SK-N-SH (cell line): Measurements from ENCODE around the gene WFDC12. TPM values are rescaled to one million over a fixed set of nuclear protein-coding genes. Genes with fewer than 3 reads are reported as not detected.
A peak's percentile ranks its signal among the peaks of the same experiment; 100 is the strongest.

Source experiments
- CTCF ChIA-PET: fragments of 300-600, 350-600 bp; formaldehyde crosslinking; extraction: SDS; loops from one replicate; lab custom pipeline; 2021; lab: Yijun Ruan, JAX
- POLR2A ChIA-PET: fragments of 350-600 bp; sonication (Branson Sonifier 250); formaldehyde crosslinking; extraction: SDS; loops from one replicate; lab custom pipeline; 2020; ENCODE audit warnings: antibody characterized with exemption, inconsistent platforms; lab: Yijun Ruan, JAX
- DNase-seq: peaks from one replicate; pipeline ENCODE4 v3.0.0; 2012
- H2AFZ ChIP-seq: fragments of 200-600 bp; sonication (generic); 2 replicates; pipeline ENCODE4 v1.8.1; 2016; ENCODE audit warnings: antibody characterized with exemption, mild to moderate bottlenecking, low read depth
- H3F3A ChIP-seq: fragments of 200-600 bp; sonication (generic); replicated peaks from 2 replicates; pipeline ENCODE3; 2016; ENCODE audit warnings: antibody characterized with exemption, mild to moderate bottlenecking; ENCODE audit not compliant: insufficient read depth
- H3K27ac ChIP-seq, 2 experiments: fragments of 200-500 bp in 1 of 2; fragments of 200-600 bp in 1 of 2; sonication (Bioruptor generic) in 1 of 2; sonication (generic), shearing (Covaris generic) in 1 of 2; 2 replicates each; pipeline versions ENCODE4 v1.5.1 to v1.6.1; 2014 to 2016; ENCODE audit warnings: low read depth in 2 of 2, inconsistent platforms in 1 of 2, low read length in 1 of 2, mild to moderate bottlenecking in 1 of 2, mixed read lengths in 1 of 2
- H3K27me3 ChIP-seq: fragments of 200-600 bp; sonication (generic), shearing (Covaris generic); 2 replicates; pipeline ENCODE4 v1.6.1; 2016; ENCODE audit warnings: mixed run types; ENCODE audit not compliant: insufficient read depth
- H3K36me3 ChIP-seq, 2 experiments: fragments of 200-500 bp in 1 of 2; fragments of 200-600 bp in 1 of 2; sonication (Bioruptor generic) in 1 of 2; sonication (generic) in 1 of 2; replicated peaks in 1 of 2; 2 replicates each; pipeline versions ENCODE3 to v1.5.1; 2014 to 2016; ENCODE audit warnings: low read length in 1 of 2, mild to moderate bottlenecking in 1 of 2; ENCODE audit not compliant: insufficient read depth in 2 of 2, control insufficient read depth in 1 of 2
- H3K4me1 ChIP-seq, 2 experiments: fragments of 200-500 bp in 1 of 2; fragments of 200-600 bp in 1 of 2; sonication (Bioruptor generic) in 1 of 2; sonication (generic), shearing (Covaris generic) in 1 of 2; 2 replicates each; pipeline versions ENCODE4 v1.5.1 to v1.6.1; 2014 to 2016; ENCODE audit warnings: low read depth in 1 of 2, low read length in 1 of 2, mixed run types in 1 of 2; ENCODE audit not compliant: insufficient read depth in 2 of 2, control insufficient read depth in 1 of 2
- H3K4me2 ChIP-seq: fragments of 200-600 bp; sonication (generic), shearing (Covaris generic); 2 replicates; pipeline ENCODE4 v1.6.1; 2017; ENCODE audit warnings: mixed run types
- H3K4me3 ChIP-seq, 2 experiments: fragments of 200-500 bp in 1 of 2; fragments of 200-600 bp in 1 of 2; sonication (Bioruptor generic) in 1 of 2; sonication (generic), shearing (Covaris generic) in 1 of 2; 2 replicates each; pipeline versions ENCODE4 v1.5.1 to v1.8.1; 2014 to 2016; ENCODE audit warnings: low read depth in 2 of 2, inconsistent platforms in 1 of 2, low read length in 1 of 2, mild to moderate bottlenecking in 1 of 2, mixed read lengths in 1 of 2, moderate library complexity in 1 of 2
- H3K79me2 ChIP-seq: fragments of 200-600 bp; sonication (generic); 2 replicates; pipeline ENCODE4 v1.8.1; 2017; ENCODE audit warnings: mild to moderate bottlenecking; ENCODE audit not compliant: insufficient read depth
- H3K9ac ChIP-seq: fragments of 200-600 bp; sonication (generic); 2 replicates; pipeline ENCODE4 v1.6.1; 2017; ENCODE audit warnings: mixed run types
- H3K9me2 ChIP-seq: fragments of 200-600 bp; sonication (generic); 2 replicates; pipeline ENCODE4 v1.6.1; 2017; ENCODE audit warnings: mixed run types
- H3K9me3 ChIP-seq: fragments of 200-600 bp; sonication (generic); 2 replicates; pipeline ENCODE4 v1.6.1; 2017; ENCODE audit warnings: mixed run types, mild to moderate bottlenecking, moderate library complexity
- H4K20me1 ChIP-seq: fragments of 200-600 bp; sonication (generic); 2 replicates; pipeline ENCODE4 v1.6.1; 2017; ENCODE audit warnings: mild to moderate bottlenecking, mixed run types; ENCODE audit not compliant: insufficient read depth
- CTCF ChIP-seq: fragments of 200-600 bp; sonication (generic); IDR thresholded peaks from 2 replicates; pipeline ENCODE4 v1.6.1; 2017; ENCODE audit warnings: antibody characterized with exemption, mild to moderate bottlenecking, moderate library complexity
- EP300 ChIP-seq, 2 experiments: IDR thresholded peaks; 2 replicates each; pipeline versions ENCODE4 v1.4.0 to v1.6.1; 2012; ENCODE audit warnings: borderline replicate concordance in 1 of 2, low read depth in 1 of 2, low read length in 1 of 2
- FOXM1 ChIP-seq: IDR thresholded peaks from 2 replicates; pipeline ENCODE4 v1.4.0; 2012; ENCODE audit warnings: low read depth, mild to moderate bottlenecking
- GABPA ChIP-seq: IDR thresholded peaks from 2 replicates; pipeline ENCODE4 v1.4.0; 2012; ENCODE audit warnings: low read depth, mild to moderate bottlenecking
- JUND ChIP-seq: IDR thresholded peaks from 2 replicates; pipeline ENCODE4 v1.4.0; 2012
- NFIC ChIP-seq: IDR thresholded peaks from 2 replicates; pipeline ENCODE4 v1.4.0; 2012; ENCODE audit warnings: borderline replicate concordance
- NRF1 ChIP-seq: IDR thresholded peaks from 2 replicates; pipeline ENCODE4 v1.6.1; 2012; ENCODE audit warnings: low read depth, mild to moderate bottlenecking, low read length
- POLR2AphosphoS5 ChIP-seq: IDR thresholded peaks from 2 replicates; pipeline ENCODE4 v1.6.1; 2012; ENCODE audit warnings: low read depth, low read length
- RAD21 ChIP-seq: IDR thresholded peaks from 2 replicates; pipeline ENCODE4 v1.6.1; 2012; ENCODE audit warnings: mild to moderate bottlenecking, low read length
- REST ChIP-seq: IDR thresholded peaks from 2 replicates; pipeline ENCODE4 v1.6.1; 2012; ENCODE audit warnings: mild to moderate bottlenecking, low read depth, low read length, moderate library complexity
- RXRA ChIP-seq: IDR thresholded peaks from 2 replicates; pipeline ENCODE4 v1.4.0; 2012; ENCODE audit warnings: low read depth, mild to moderate bottlenecking, borderline replicate concordance
- SMC3 ChIP-seq: IDR thresholded peaks from 2 replicates; pipeline ENCODE4 v1.6.1; 2012; ENCODE audit warnings: low read depth, low read length, improper control_type of control experiment
- WGBS: methylation state at CpG from one replicate; pipeline ENCODE4 v1.1.6; 2017; ENCODE audit warnings: low lambda C conversion rate; 5-methylcytosine and 5-hydroxymethylcytosine counted together
- polyA plus RNA-seq, 3 experiments: library from polyadenylated mRNA; depleted of rRNA; stranded (reverse); fragments of >200 nt; gene quantifications; 2 replicates each; pipeline ENCODE4 v1.2.3, GENCODE V29; 2012

WFDC12 gene
- polyA plus RNA-seq, 1 of the 3 experiments (the other 2 are of a cell fraction) = not detected

- Histone ChIP-seq H3K79me2 (no peaks in the 10 kb centered on the region), H3K9me3 (no peaks in the 10 kb centered on the region), H3K9ac (no peak overlapping the region), H3K4me3 (no peak overlapping the region), H3K27me3 (no peaks in the 10 kb centered on the region), H4K20me1 (no peaks in the 10 kb centered on the region), H3K27ac (no peak overlapping the region), H2AFZ (no peak overlapping the region), H3K4me2 (no peak overlapping the region), H3K9me2 (no peaks in the 10 kb centered on the region), H3F3A (no peaks in the 10 kb centered on the region), H3K36me3 (no peaks in the 10 kb centered on the region), H3K4me1 (no peaks in the 10 kb centered on the region)
- no peak for DNase-seq
- ChIA-PET POLR2A (no interaction called here), CTCF (interaction anchor here (0.6 to 13.3 kb wide), 15 partner anchors 9 to 658 kb away, joined by 3 to 158 read pairs (median 5); no protein-coding TSS in a partner anchor)
- TF ChIP-seq FOXM1 (no peak), RXRA (no peak), GABPA (no peak), REST (no peak), POLR2AphosphoS5 (no peak), EP300 (IDR thresholded peaks at IDR 0.05; ENCODE audit: borderline replicate concordance in 1 of 2, low read depth in 1 of 2, low read length in 1 of 2) (no peak), NFIC (no peak), JUND (no peak)
These were observed 11.5 kb downstream of the WFDC12 start for GRCh38 chr20:45112754-45113153.

GRCh38 chr20:45111799-45112471, 12.3 kb downstream of the WFDC12 start:
- no peak overlapping the region for H3K4me2 ChIP-seq
- H3K4me3 ChIP-seq = no peak overlapping the region; a peak in 1 of 4 replicates
- H2AFZ ChIP-seq = no peak overlapping the region
- no peaks in the 10 kb centered on the region for H3K9me3 ChIP-seq
- no peaks in the 10 kb centered on the region for H3K27me3 ChIP-seq
- WGBS = 62% methylated on average over 17 of the region's 17 CpGs
- H3K9ac ChIP-seq = no peak overlapping the region
- H3F3A ChIP-seq = no peaks in the 10 kb centered on the region
- H3K79me2 ChIP-seq = no peaks in the 10 kb centered on the region
- H3K36me3 ChIP-seq = no peaks in the 10 kb centered on the region
- no peaks in the 10 kb centered on the region for H3K4me1 ChIP-seq
- no peaks in the 10 kb centered on the region for H4K20me1 ChIP-seq
- TF ChIP-seq NRF1 = no peak
- peak; percentile 71 for TF ChIP-seq CTCF
- TF ChIP-seq SMC3 = peak; percentile 43; the same call in 1 of the 2 replicates
- TF ChIP-seq RAD21 = peak; percentile 33; the same call in 1 of the 2 replicates
- ChIA-PET CTCF (interaction anchor here (0.6 to 13.3 kb wide), 23 partner anchors 8 to 245 kb away, joined by 3 to 158 read pairs (median 5); no protein-coding TSS in a partner anchor), POLR2A (no interaction called here)
- peak; percentile 59 for DNase-seq
- no peak overlapping the region for H3K27ac ChIP-seq
- H3K9me2 ChIP-seq = no peaks in the 10 kb centered on the region
